MCF 10A (cell line): ENCODE measurements around the gene TRDMT1. TPM values are rescaled to one million over a fixed set of nuclear protein-coding genes. Genes with fewer than 3 reads are reported as not detected.

Experiments used
- BruUV-seq: library from RNA; stranded (reverse); fragments of 400-500 nt; replicated peaks from 2 replicates; lab custom pipeline; 2021; lab: Mats Ljungman, UMichigan
- CTCF ChIA-PET: fragments of 300-600 bp; sonication (Branson Sonifier 250); formaldehyde crosslinking; extraction: SDS; loops from one replicate; lab custom pipeline; 2021; ENCODE audit warnings: antibody characterized with exemption, inconsistent platforms; lab: Yijun Ruan, JAX
- POLR2A ChIA-PET: fragments of 300-600, 350-650 bp; sonication (Branson Sonifier 250); formaldehyde crosslinking; extraction: SDS; loops from one replicate; lab custom pipeline; 2020; ENCODE audit warnings: antibody characterized with exemption, inconsistent platforms; lab: Yijun Ruan, JAX
- DNase-seq: peaks from one replicate; pipeline ENCODE4 v3.0.0-alpha.2; 2018; ENCODE audit not compliant: unreplicated experiment
- H3K27ac Mint-ChIP-seq: one replicate; pipeline ENCODE4 v1.8.0; 2022; ENCODE audit warnings: mild to moderate bottlenecking, low read depth, mixed read lengths; ENCODE audit not compliant: unreplicated experiment
- H3K27me3 Mint-ChIP-seq: one replicate; pipeline ENCODE4 v1.8.0; 2022; ENCODE audit warnings: mixed read lengths; ENCODE audit not compliant: insufficient read depth, unreplicated experiment
- H3K36me3 Mint-ChIP-seq: one replicate; pipeline ENCODE4 v1.8.0; 2022; ENCODE audit warnings: mild to moderate bottlenecking, moderate library complexity, mixed read lengths; ENCODE audit not compliant: insufficient read depth, unreplicated experiment
- H3K4me1 Mint-ChIP-seq: one replicate; pipeline ENCODE4 v1.8.0; 2022; ENCODE audit warnings: mixed read lengths; ENCODE audit not compliant: insufficient read depth, unreplicated experiment
- H3K4me3 Mint-ChIP-seq: one replicate; pipeline ENCODE4 v1.8.0; 2022; ENCODE audit warnings: mild to moderate bottlenecking, moderate library complexity, mixed read lengths; ENCODE audit not compliant: unreplicated experiment
- H3K9me3 Mint-ChIP-seq: one replicate; pipeline ENCODE4 v1.8.0; 2022; ENCODE audit warnings: mixed read lengths; ENCODE audit not compliant: unreplicated experiment
- CTCF ChIP-seq: fragments of 200-600 bp; IDR thresholded peaks from one replicate; pipeline ENCODE4 v1.8.0; 2022; ENCODE audit warnings: antibody characterized with exemption, mild to moderate bottlenecking; ENCODE audit not compliant: unreplicated experiment
- intact Hi-C: fragments of 100-400 bp; cut with micrococcal nuclease; formaldehyde crosslinking; loops from 2 replicates; pipeline ENCODE4 v1.14.1; 2022
- total RNA-seq: library from RNA; stranded (reverse); gene quantifications from 2 replicates; pipeline ENCODE4 v1.2.3, GENCODE V29; 2022

Gene TRDMT1
- total RNA-seq, 1 experiment from 2014 or later: 8.7 TPM

- no peaks in the 10 kb centered on the region for H3K4me1 Mint-ChIP-seq
- ChIA-PET POLR2A (no interaction called here), CTCF (interaction anchor here (0.7 kb wide), 1 partner anchor 122 kb away, joined by 3 read pairs; no protein-coding TSS in a partner anchor)
- no peak for TF ChIP-seq CTCF
- H3K27ac Mint-ChIP-seq: no peak overlapping the region
- H3K36me3 Mint-ChIP-seq: no peaks in the 10 kb centered on the region
- intact Hi-C loops: no loop called here
- no peaks in the 10 kb centered on the region for H3K9me3 Mint-ChIP-seq
- DNase-seq: no peak
- H3K4me3 Mint-ChIP-seq: no peak overlapping the region
- H3K27me3 Mint-ChIP-seq: no peaks in the 10 kb centered on the region
- BruUV-seq: no TSS peak
Observed at GRCh38 chr10:17128261-17128660, 73.2 kb downstream of the TRDMT1 start.

- ChIA-PET POLR2A (no interaction called here), CTCF (no interaction called here)
- no peak for DNase-seq
- H3K36me3 Mint-ChIP-seq: no peaks in the 10 kb centered on the region
- no TSS peak for BruUV-seq
- H3K27me3 Mint-ChIP-seq: no peaks in the 10 kb centered on the region
- no peak overlapping the region for H3K27ac Mint-ChIP-seq
- intact Hi-C loops: no loop called here
- TF ChIP-seq CTCF: no peak
- no peak overlapping the region for H3K4me3 Mint-ChIP-seq
- H3K4me1 Mint-ChIP-seq: no peaks in the 10 kb centered on the region
- no peaks in the 10 kb centered on the region for H3K9me3 Mint-ChIP-seq
Observed at GRCh38 chr10:17126327-17126726, 75.1 kb downstream of the TRDMT1 start.

DNA sequence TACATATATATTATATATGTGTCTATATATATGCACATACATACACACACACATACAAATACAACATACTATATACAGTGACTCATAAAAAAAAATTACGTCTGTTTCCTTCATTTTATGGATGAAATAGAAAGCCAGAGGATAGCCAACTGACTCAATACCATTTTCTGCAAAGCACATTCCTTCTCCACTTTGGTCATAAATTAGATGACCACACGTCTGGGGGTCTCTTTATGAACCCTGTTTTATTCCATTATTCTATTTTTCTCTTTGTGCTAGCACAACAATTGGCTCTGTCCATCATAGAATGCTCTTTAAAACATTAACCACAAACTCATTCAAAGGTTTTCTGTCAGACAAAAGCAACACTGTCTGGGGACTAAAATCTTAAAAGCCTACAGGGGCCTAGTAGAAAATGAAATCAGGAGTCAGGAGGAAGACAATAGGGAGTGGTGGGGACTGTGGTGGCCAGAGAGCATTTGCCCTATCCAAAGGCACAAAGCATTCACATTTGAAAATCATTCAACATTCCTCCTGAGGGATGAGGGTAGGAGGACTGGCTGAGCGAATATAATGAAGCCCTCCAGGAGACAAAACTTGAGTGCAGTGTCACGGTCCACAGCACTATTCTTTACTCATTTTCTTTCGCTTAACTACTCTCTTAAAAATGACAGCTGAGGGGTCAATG lies 76.1 kb downstream of the TRDMT1 start:
- no peak for DNase-seq
- POLR2A ChIA-PET: no interaction called here
- Mint-ChIP-seq H3K9me3 (no peaks in the 10 kb centered on the region), H3K36me3 (no peaks in the 10 kb centered on the region), H3K27me3 (no peaks in the 10 kb centered on the region), H3K4me3 (no peak overlapping the region), H3K27ac (no peak overlapping the region), H3K4me1 (no peaks in the 10 kb centered on the region)
- intact Hi-C loops: no loop called here
- no peak for TF ChIP-seq CTCF
- CTCF ChIA-PET: no interaction called here
- BruUV-seq: no TSS peak

GRCh38 chr10:17123961-17124360 lies 77.5 kb downstream of the TRDMT1 start:
- intact Hi-C loops: no loop called here
- no peak overlapping the region for H3K4me3 Mint-ChIP-seq
- BruUV-seq: no TSS peak
- H3K9me3 Mint-ChIP-seq: no peaks in the 10 kb centered on the region
- H3K27ac Mint-ChIP-seq: no peak overlapping the region
- DNase-seq: no peak
- no peaks in the 10 kb centered on the region for H3K27me3 Mint-ChIP-seq
- TF ChIP-seq CTCF: no peak
- CTCF ChIA-PET: no interaction called here
- H3K4me1 Mint-ChIP-seq: no peaks in the 10 kb centered on the region
- POLR2A ChIA-PET: interaction anchor here (0.7 kb wide), 1 partner anchor 11 kb away, joined by 3 read pairs; no protein-coding TSS in a partner anchor
- no peaks in the 10 kb centered on the region for H3K36me3 Mint-ChIP-seq
